Measurements from ENCODE around the gene COMMD8. TPM values are rescaled to one million over a fixed set of nuclear protein-coding genes. Genes with fewer than 3 reads are reported as not detected.
A peak's percentile ranks its signal among the peaks of the same experiment; 100 is the strongest.

COMMD8 gene
- polyA plus RNA-seq, 1 experiment = 35.1 TPM

GRCh38 chr4:47469951-47470350 is 6.4 kb upstream of the COMMD8 start:
- POLR2A ChIA-PET = no interaction called here
- no peak for TF ChIP-seq CTCF (IDR thresholded peaks at IDR 0.05; ENCODE audit: low read depth, low read length)
- Histone ChIP-seq H3K27me3 (ENCODE audit: control insufficient read depth, insufficient read depth, low read length) (no peaks in the 10 kb centered on the region), H3K27ac (ENCODE audit: low read depth, low read length) (no peak overlapping the region), H3K9me3 (ENCODE audit: control insufficient read depth, insufficient read depth, low read length) (no peaks in the 10 kb centered on the region), H3K4me3 (ENCODE audit: low read depth, low read length) (no peak overlapping the region)
- CTCF ChIA-PET = interaction anchor here (1.4 kb wide), 1 partner anchor 13 kb away, joined by 3 read pairs; no protein-coding TSS in a partner anchor
- DNase-seq (ENCODE audit: low read depth, low spot score) = no peak

- CTCF ChIA-PET = interaction anchor here (1.0 kb wide), 1 partner anchor 15 kb away, joined by 3 read pairs; no protein-coding TSS in a partner anchor
- POLR2A ChIA-PET = no interaction called here
- Histone ChIP-seq H3K27ac (ENCODE audit: low read depth, low read length) (no peak overlapping the region), H3K27me3 (ENCODE audit: control insufficient read depth, insufficient read depth, low read length) (no peaks in the 10 kb centered on the region), H3K4me3 (ENCODE audit: low read depth, low read length) (no peak overlapping the region), H3K9me3 (ENCODE audit: control insufficient read depth, insufficient read depth, low read length) (no peaks in the 10 kb centered on the region)
- TF ChIP-seq CTCF (IDR thresholded peaks at IDR 0.05; ENCODE audit: low read depth, low read length) = no peak
- DNase-seq (ENCODE audit: low read depth, low spot score) = no peak
Measured at GRCh38 chr4:47468706-47469365, 5.3 kb upstream of the COMMD8 start.

GRCh38 chr4:47466056-47466785 is 2.7 kb upstream of the COMMD8 start:
- CTCF ChIA-PET = interaction anchor here (0.6 kb wide), 2 partner anchors 19 to 379 kb away, joined by 3 read pairs; no protein-coding TSS in a partner anchor
- POLR2A ChIA-PET = no interaction called here

GRCh38 chr4:47465004-47465403 is 1.5 kb upstream of the COMMD8 start:
- DNase-seq (ENCODE audit: low read depth, low spot score) = no peak
- H3K27me3 ChIP-seq (ENCODE audit: control insufficient read depth, insufficient read depth, low read length) = no peaks in the 10 kb centered on the region
- H3K27ac ChIP-seq (ENCODE audit: low read depth, low read length) = no peak overlapping the region
- no peak overlapping the region for H3K4me3 ChIP-seq (ENCODE audit: low read depth, low read length)
- CTCF ChIA-PET = interaction anchor here (0.9 kb wide), 1 partner anchor 99 kb away, joined by 3 read pairs; no protein-coding TSS in a partner anchor
- H3K9me3 ChIP-seq (ENCODE audit: control insufficient read depth, insufficient read depth, low read length) = no peaks in the 10 kb centered on the region
- POLR2A ChIA-PET = no interaction called here
- TF ChIP-seq CTCF (IDR thresholded peaks at IDR 0.05; ENCODE audit: low read depth, low read length) = no peak

More at GRCh38 chr4:47466056-47466785, 2.7 kb upstream of the COMMD8 start:
- no peak for TF ChIP-seq CTCF (IDR thresholded peaks at IDR 0.05; ENCODE audit: low read depth, low read length)
- no peaks in the 10 kb centered on the region for H3K9me3 ChIP-seq (ENCODE audit: control insufficient read depth, insufficient read depth, low read length)
- H3K27ac ChIP-seq (ENCODE audit: low read depth, low read length) = no peak overlapping the region
- no peak overlapping the region for H3K4me3 ChIP-seq (ENCODE audit: low read depth, low read length)
- no peaks in the 10 kb centered on the region for H3K27me3 ChIP-seq (ENCODE audit: control insufficient read depth, insufficient read depth, low read length)
- DNase-seq (ENCODE audit: low read depth, low spot score) = no peak

- Histone ChIP-seq H3K9me3 (ENCODE audit: control insufficient read depth, insufficient read depth, low read length) (no peaks in the 10 kb centered on the region), H3K27me3 (ENCODE audit: control insufficient read depth, insufficient read depth, low read length) (no peaks in the 10 kb centered on the region), H3K4me3 (ENCODE audit: low read depth, low read length) (peak overlapping the region; percentile 81), H3K27ac (ENCODE audit: low read depth, low read length) (no peak overlapping the region)
- DNase-seq (ENCODE audit: low read depth, low spot score) = no peak
- POLR2A ChIA-PET = interaction anchor here (0.6 to 1.3 kb wide), 3 partner anchors 22 to 908 kb away, joined by 4 to 12 read pairs (median 4); partner anchors contain the start of genes ATP10D and NFXL1
- TF ChIP-seq CTCF (IDR thresholded peaks at IDR 0.05; ENCODE audit: low read depth, low read length) = no peak
- CTCF ChIA-PET = interaction anchor here (0.6 to 1.4 kb wide), 7 partner anchors 13 to 108 kb away, joined by 3 to 7 read pairs (median 4); no protein-coding TSS in a partner anchor
Measured at GRCh38 chr4:47462799-47463234, 685 bp downstream of the COMMD8 start.
